Suprapubic skin (tissue), 4 donors: ENCODE measurements around the gene KCNG4.

Experiments
- CTCF ChIP-seq, 2 donors: fragments of 200-600 bp in 1 of 2; fragments of 450-650 bp in 1 of 2; sonication (generic) in 1 of 2; IDR thresholded peaks; one replicate each; pipeline ENCODE4 v1.5.1; 2016 to 2019; ENCODE audit warnings: antibody characterized with exemption in 2 of 2, mild to moderate bottlenecking in 1 of 2, moderate library complexity in 1 of 2
- EP300 ChIP-seq: sonication (generic); formaldehyde crosslinking; IDR thresholded peaks from one replicate; pipeline ENCODE4 v1.6.1; 2017; ENCODE audit warnings: antibody characterized with exemption
- POLR2A ChIP-seq, 2 donors: fragments of 450-650 bp; IDR thresholded peaks; one replicate each; pipeline ENCODE4 v1.6.1; 2017; ENCODE audit warnings: antibody characterized with exemption in 2 of 2, mild to moderate bottlenecking in 2 of 2, moderate library complexity in 2 of 2
- POLR2AphosphoS5 ChIP-seq, 3 donors: sonication (generic); formaldehyde crosslinking; IDR thresholded peaks; one replicate each; pipeline ENCODE4 v1.6.1; 2017; ENCODE audit warnings: antibody characterized with exemption in 3 of 3

GRCh38 chr16:84229471-84229870 lies 10.3 kb downstream of the KCNG4 start:
- TF ChIP-seq POLR2A (IDR thresholded peaks at IDR 0.05) (no peak), CTCF (IDR thresholded peaks at IDR 0.05) (no peak), POLR2AphosphoS5 (IDR thresholded peaks at IDR 0.05) (no peak), EP300 (no peak)
